Measurements from ENCODE around the gene MTHFD2L.

The MTHFD2L gene

GRCh38 chr4:74132944-74133343, 25.0 kb upstream of the MTHFD2L start:
- DNase-seq (ENCODE audit: low read depth), result no peak

GRCh38 chr4:74133786-74134499, 24.0 kb upstream of the MTHFD2L start:
- DNase-seq (ENCODE audit: low read depth), result peak; percentile 51

GRCh38 chr4:74134500-74134852, 23.4 kb upstream of the MTHFD2L start:
- DNase-seq (ENCODE audit: low read depth), result no peak

GRCh38 chr4:74146581-74147129, 11.3 kb upstream of the MTHFD2L start:
- no peak for DNase-seq (ENCODE audit: low read depth)

GRCh38 chr4:74148205-74148604, 9.7 kb upstream of the MTHFD2L start:
- DNase-seq (ENCODE audit: low read depth), result no peak

GRCh38 chr4:74152836-74153235, 5.1 kb upstream of the MTHFD2L start:
- DNase-seq (ENCODE audit: low read depth), result no peak

- no peak for DNase-seq (ENCODE audit: low read depth)
These were observed 1.4 kb upstream of the MTHFD2L start for GRCh38 chr4:74156521-74156920.

GRCh38 chr4:74157154-74157553, 764 bp upstream of the MTHFD2L start:
- DNase-seq (ENCODE audit: low read depth), result no peak

- DNase-seq (ENCODE audit: low read depth), result no peak
These were observed 686 bp downstream of the MTHFD2L start for GRCh38 chr4:74158466-74159142.

- DNase-seq (ENCODE audit: low read depth), result no peak
These were observed 1.3 kb downstream of the MTHFD2L start for GRCh38 chr4:74159143-74159709.

- DNase-seq (ENCODE audit: low read depth), result no peak
These were observed 3.9 kb downstream of the MTHFD2L start for GRCh38 chr4:74161666-74162450.

- no peak for DNase-seq (ENCODE audit: low read depth)
These were observed 8.2 kb downstream of the MTHFD2L start for GRCh38 chr4:74166135-74166534.

GRCh38 chr4:74166818-74167217, 8.9 kb downstream of the MTHFD2L start:
- DNase-seq (ENCODE audit: low read depth), result no peak

GRCh38 chr4:74167585-74167984, 9.7 kb downstream of the MTHFD2L start:
- DNase-seq (ENCODE audit: low read depth), result no peak

GRCh38 chr4:74168841-74169240, 10.9 kb downstream of the MTHFD2L start:
- DNase-seq (ENCODE audit: low read depth), result no peak

GRCh38 chr4:74173321-74173720, 15.4 kb downstream of the MTHFD2L start:
- DNase-seq (ENCODE audit: low read depth), result no peak

GRCh38 chr4:74174421-74174820, 16.5 kb downstream of the MTHFD2L start:
- DNase-seq (ENCODE audit: low read depth), result no peak

- no peak for DNase-seq (ENCODE audit: low read depth)
These were observed 17.0 kb downstream of the MTHFD2L start for GRCh38 chr4:74174941-74175340.

GRCh38 chr4:74175379-74175778, 17.5 kb downstream of the MTHFD2L start:
- no peak for DNase-seq (ENCODE audit: low read depth)

GRCh38 chr4:74178798-74179197, 20.9 kb downstream of the MTHFD2L start:
- no peak for DNase-seq (ENCODE audit: low read depth)

- DNase-seq (ENCODE audit: low read depth), result no peak
These were observed 23.3 kb downstream of the MTHFD2L start for GRCh38 chr4:74181219-74181618.

- DNase-seq (ENCODE audit: low read depth), result no peak
These were observed 31.0 kb downstream of the MTHFD2L start for GRCh38 chr4:74188912-74189311.
